ENCODE results near the gene C1QTNF2. TPM values are rescaled to one million over a fixed set of nuclear protein-coding genes. Genes with fewer than 3 reads are reported as not detected.

C1QTNF2 gene
- total and polyA plus RNA-seq, 2 of the 8 experiments (the other 6 are each of a cell fraction or from before 2014, with no cell fraction given) = 1.0 to 2.0 TPM

GRCh38 chr5:160385496-160385895 is 15.1 kb upstream of the C1QTNF2 start:
- Histone ChIP-seq H3K36me3 (ENCODE audit: control insufficient read depth in 2 of 4, insufficient read depth in 4 of 4, low read length in 3 of 4) (no peaks in the 10 kb centered on the region), H3K23me2 (ENCODE audit: low read depth, low read length) (no peaks in the 10 kb centered on the region), H2BK5ac (ENCODE audit: low read depth, low read length) (no peak overlapping the region), H4K91ac (replicated peaks; ENCODE audit: insufficient read length, low read length) (no peak overlapping the region), H3K9me3 (ENCODE audit: insufficient read depth in 2 of 2, low read depth in 1 of 2, low read length in 1 of 2) (no peaks in the 10 kb centered on the region), H2BK12ac (ENCODE audit: low read depth, low read length) (no peak overlapping the region), H2AK5ac (ENCODE audit: low read depth, low read length) (no peak overlapping the region), H2BK20ac (ENCODE audit: low read length) (no peak overlapping the region), H2BK120ac (replicated peaks; ENCODE audit: low read depth, low read length) (no peak overlapping the region), H3K56ac (replicated peaks; ENCODE audit: insufficient read length, low read depth, low read length) (no peak overlapping the region), H3K4me1 (replicated peaks in 1 of 4; ENCODE audit: control insufficient read depth in 3 of 4, insufficient read depth in 4 of 4, low read length in 3 of 4) (no peaks in the 10 kb centered on the region), H3K4ac (replicated peaks; ENCODE audit: insufficient read length, low read depth, low read length) (no peak overlapping the region), H3K79me1 (ENCODE audit: low read depth, low read length) (no peaks in the 10 kb centered on the region), H3K14ac (ENCODE audit: insufficient read length) (no peak overlapping the region), H3K23ac (ENCODE audit: insufficient read length) (no peak overlapping the region), H4K5ac (ENCODE audit: insufficient read length, low read depth, low read length) (no peak overlapping the region), H4K20me1 (replicated peaks in 1 of 2; ENCODE audit: control insufficient read depth in 1 of 2, insufficient read depth in 2 of 2, low read length in 2 of 2) (no peaks in the 10 kb centered on the region), H2BK15ac (ENCODE audit: low read length) (no peak overlapping the region), H3K4me2 (ENCODE audit: insufficient read depth in 1 of 2, low read depth in 2 of 2, low read length in 2 of 2) (no peak overlapping the region), H3K27ac (ENCODE audit: low read depth, low read length) (no peak overlapping the region), H3K18ac (ENCODE audit: extremely low read depth, low read length) (no peak overlapping the region), H4K8ac (ENCODE audit: extremely low read depth, insufficient read depth, low read length) (no peak overlapping the region), H3K79me2 (ENCODE audit: control insufficient read depth in 1 of 2, insufficient read depth in 2 of 2, low read length in 2 of 2) (no peaks in the 10 kb centered on the region), H3K9ac (replicated peaks in 1 of 4; ENCODE audit: extremely low read depth in 1 of 4, low read depth in 3 of 4, low read length in 3 of 4) (no peak overlapping the region), H2AFZ (ENCODE audit: low read length) (no peak overlapping the region), H3K4me3 (ENCODE audit: extremely low read depth in 1 of 4, insufficient read depth in 2 of 4, low read depth in 3 of 4, low read length in 4 of 4) (no peak overlapping the region), H3K27me3 (replicated peaks in 1 of 4; ENCODE audit: control insufficient read depth in 3 of 4, extremely low read depth in 1 of 4, insufficient read depth in 3 of 4, low read length in 3 of 4) (peaks cover 0 to 1% (median 0%) of the 10 kb centered on the region in 4 experiments; a peak in 1 of 7 replicates)
- FAIRE-seq (no peak), DNase-seq (ENCODE audit: low read depth in 1 of 2, low spot score in 2 of 2) (no peak)
- ChIA-PET CTCF (ENCODE audit: partially characterized antibody) (interaction anchor here (1.0 kb wide), 1 partner anchor 56 kb away, joined by 3 read pairs; no protein-coding TSS in a partner anchor), POLR2A (ENCODE audit: partially characterized antibody) (no interaction called here)
- no peak for TF ChIP-seq SP4 (IDR thresholded peaks at IDR 0.05; ENCODE audit: low read length)
- TF ChIP-seq FOSL1 (IDR thresholded peaks at IDR 0.05; ENCODE audit: insufficient read depth, low read depth, low read length) = no peak
- no peak for TF ChIP-seq GABPA (IDR thresholded peaks at IDR 0.05; ENCODE audit: borderline replicate concordance, insufficient read depth, low read length)
- TF ChIP-seq USF2 (IDR thresholded peaks at IDR 0.05; ENCODE audit: low read length) = no peak
- TF ChIP-seq CBX5 (IDR thresholded peaks at IDR 0.05; ENCODE audit: low read depth, low read length) = no peak
- TF ChIP-seq ZNF274 (IDR thresholded peaks at IDR 0.05; ENCODE audit: borderline replicate concordance, extremely low read depth, low read length) = no peak
- TF ChIP-seq SIRT6 (IDR thresholded peaks at IDR 0.05; ENCODE audit: low read length) = no peak
- TF ChIP-seq BCL11A (IDR thresholded peaks at IDR 0.05; ENCODE audit: low read depth in 2 of 2, low read length in 2 of 2) = no peak
